DND-41 (cell line): ENCODE results near the gene EPB41L5.

ENCODE experiments used
- CTCF ChIP-seq: IDR thresholded peaks from 2 replicates; pipeline ENCODE4 v1.5.1; 2012; ENCODE audit warnings: borderline replicate concordance, low read length, moderate library complexity, mild to moderate bottlenecking; ENCODE audit not compliant: poor library complexity, severe bottlenecking; ENCODE audit errors: extremely low read depth
- EZH2 ChIP-seq: IDR thresholded peaks from 3 replicates; pipeline ENCODE4 v1.6.1; 2012; ENCODE audit warnings: borderline replicate concordance, low read depth, mild to moderate bottlenecking, moderate library complexity, low read length, inconsistent platforms; ENCODE audit not compliant: severe bottlenecking

- TF ChIP-seq EZH2 (no peak), CTCF (no peak)
Observed at GRCh38 chr2:120007851-120008250, 5.0 kb upstream of the EPB41L5 start.
